Hematopoietic multipotent progenitor cell treated with erythropoietin and hydrocortisone succinate and interleukin-3 and kit ligand, for 15 days (in vitro differentiated cells): ENCODE data around the gene DCST1.
A peak's percentile ranks its signal among the peaks of the same experiment; 100 is the strongest.

Experiments
- DNase-seq: peaks from one replicate; pipeline ENCODE4 v3.0.0-alpha.2; 2015; ENCODE audit warnings: low spot score

Gene DCST1

GRCh38 chr1:155001675-155002463 is 31.8 kb upstream of the DCST1 start:
- DNase-seq: peak; percentile 96

- no peak for DNase-seq
Observed at GRCh38 chr1:155002464-155003226, 31.0 kb upstream of the DCST1 start, which contains the start of gene ZBTB7B. TSS of gene ZBTB7B (plus strand) at chr1:155002802. CDS start at chr1:155014661, 11,859 bp downstream.

GRCh38 chr1:155003227-155003765 is 30.3 kb upstream of the DCST1 start:
- DNase-seq: no peak

- no peak for DNase-seq
Observed at GRCh38 chr1:155003766-155004351, 29.8 kb upstream of the DCST1 start.

- no peak for DNase-seq
Observed at GRCh38 chr1:155004352-155005075, 29.1 kb upstream of the DCST1 start.

- DNase-seq: peak; percentile 28
Observed at GRCh38 chr1:155005076-155006011, 28.3 kb upstream of the DCST1 start.

- DNase-seq: peak; percentile 59
Observed at GRCh38 chr1:155006601-155007101, 27.0 kb upstream of the DCST1 start.

GRCh38 chr1:155007251-155007828 is 26.3 kb upstream of the DCST1 start:
- DNase-seq: no peak

- no peak for DNase-seq
Observed at GRCh38 chr1:155008015-155008941, 25.3 kb upstream of the DCST1 start.

GRCh38 chr1:155009221-155009711 is 24.4 kb upstream of the DCST1 start:
- no peak for DNase-seq

GRCh38 chr1:155009742-155010141 is 23.9 kb upstream of the DCST1 start:
- no peak for DNase-seq

- DNase-seq: no peak
Observed at GRCh38 chr1:155010211-155010918, 23.3 kb upstream of the DCST1 start.

- DNase-seq: no peak
Observed at GRCh38 chr1:155011004-155011416, 22.6 kb upstream of the DCST1 start.

GRCh38 chr1:155011437-155012025 is 22.1 kb upstream of the DCST1 start:
- DNase-seq: no peak

- peak; percentile 81 for DNase-seq
Observed at GRCh38 chr1:155012026-155012546, 21.5 kb upstream of the DCST1 start.

- DNase-seq: no peak
Observed at GRCh38 chr1:155012776-155013602, 20.6 kb upstream of the DCST1 start.

- no peak for DNase-seq
Observed at GRCh38 chr1:155013632-155014031, 20.0 kb upstream of the DCST1 start.
